Muscle of leg (tissue), 11 donors: ENCODE data around the gene RPS10. TPM values are rescaled to one million over a fixed set of nuclear protein-coding genes. Genes with fewer than 3 reads are reported as not detected.

Experiments
- DNase-seq: peaks from one replicate; pipeline ENCODE4 v3.0.0; 2013
- H3K27ac ChIP-seq: one replicate; pipeline ENCODE4 v1.5.1; 2013; ENCODE audit warnings: mild to moderate bottlenecking, low read length, control low read depth
- H3K27me3 ChIP-seq: one replicate; pipeline ENCODE4 v1.6.1; 2013; ENCODE audit warnings: low read length; ENCODE audit not compliant: control insufficient read depth, insufficient read depth
- H3K36me3 ChIP-seq: one replicate; pipeline ENCODE4 v1.6.1; 2013; ENCODE audit warnings: low read length; ENCODE audit not compliant: control insufficient read depth, insufficient read depth
- H3K4me1 ChIP-seq: one replicate; pipeline ENCODE4 v1.6.1; 2013; ENCODE audit warnings: low read length; ENCODE audit not compliant: control insufficient read depth, insufficient read depth
- H3K4me3 ChIP-seq: one replicate; pipeline ENCODE4 v1.5.1; 2013; ENCODE audit warnings: low read length, control low read depth
- H3K9me3 ChIP-seq: replicated peaks from 2 replicates; pipeline ENCODE4 v1.6.1; 2013; ENCODE audit warnings: low read depth, low read length; ENCODE audit not compliant: control insufficient read depth
- WGBS: methylation state at CpG from one replicate; pipeline ENCODE4 v1.1.5; 2013; ENCODE audit warnings: missing lambda C conversion rate; ENCODE audit not compliant: insufficient coverage; 5-methylcytosine and 5-hydroxymethylcytosine counted together
- polyA plus RNA-seq, 8 donors: library from polyadenylated mRNA; unstranded; fragments of 120-200 nt; gene quantifications; one replicate each; pipeline versions ENCODE4 v1.2.1 to v1.2.3, GENCODE V29; 2013; ENCODE audit warnings: inconsistent platforms in 1 of 8, low replicate concordance in 1 of 8; ENCODE audit not compliant: insufficient read length in 8 of 8, insufficient read depth in 1 of 8
- total RNA-seq: library from RNA; stranded (reverse); fragments of 120-200 nt; gene quantifications from one replicate; pipeline ENCODE4 v1.2.4, GENCODE V29; 2013

The RPS10 gene
- total and polyA plus RNA-seq, 9 donors: 1,692 to 3,799 (median 1,893) TPM

DNA sequence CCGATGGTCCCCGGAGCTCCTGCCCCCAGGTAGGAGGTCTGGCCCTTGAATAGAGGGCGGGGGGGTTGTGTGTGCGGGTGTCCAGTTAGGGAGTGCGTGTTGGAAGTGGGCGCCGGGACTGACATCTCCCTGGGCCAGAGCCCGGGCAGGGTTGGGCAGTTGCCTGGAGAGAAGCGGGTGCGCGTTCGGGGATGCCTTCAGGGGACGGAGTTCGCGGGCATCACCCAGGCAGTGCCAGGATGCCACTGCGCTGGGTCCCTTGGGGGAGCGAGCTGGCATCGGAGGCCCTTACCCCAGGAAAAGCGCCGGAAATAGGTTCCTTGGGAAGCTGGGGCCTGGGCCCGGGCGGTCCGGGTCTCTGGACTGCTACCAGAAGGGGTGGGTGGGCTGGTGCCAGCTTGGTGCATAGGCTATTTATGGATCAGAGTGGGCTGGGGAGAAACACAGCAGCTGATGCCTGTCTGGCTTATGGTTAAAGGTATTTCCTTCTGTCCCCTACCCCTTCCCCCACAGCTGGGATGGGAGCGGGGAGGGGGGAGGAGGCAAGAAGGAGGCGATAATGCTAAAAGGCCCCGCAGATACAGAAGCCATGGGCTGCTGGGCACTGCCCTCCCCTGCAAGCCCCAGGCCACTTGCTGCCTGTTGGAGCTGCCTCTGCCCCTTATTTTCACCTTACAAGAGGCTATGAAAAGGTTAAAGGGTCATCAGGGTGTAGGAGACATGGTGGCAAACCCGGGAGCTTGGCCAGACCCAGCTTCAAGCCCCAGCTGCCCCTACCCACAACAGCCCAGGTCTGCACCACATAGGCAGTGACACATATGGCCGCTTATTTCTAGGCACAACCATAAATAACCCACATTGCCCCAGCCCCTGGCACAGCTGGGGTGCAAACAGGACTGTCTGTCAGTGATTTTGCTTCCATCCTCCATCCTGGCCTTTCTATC is 40.6 kb upstream of the RPS10 start:
- H3K9me3 ChIP-seq: no peaks in the 10 kb centered on the region
- no peak for DNase-seq
- H3K4me3 ChIP-seq: no peak overlapping the region
- peaks cover 17% of the 10 kb centered on the region for H3K4me1 ChIP-seq
- H3K27me3 ChIP-seq: peaks cover 33% of the 10 kb centered on the region
- no peak overlapping the region for H3K27ac ChIP-seq
- 18% methylated on average over 22 of the region's 28 CpGs for WGBS
- H3K36me3 ChIP-seq: no peaks in the 10 kb centered on the region

DNA sequence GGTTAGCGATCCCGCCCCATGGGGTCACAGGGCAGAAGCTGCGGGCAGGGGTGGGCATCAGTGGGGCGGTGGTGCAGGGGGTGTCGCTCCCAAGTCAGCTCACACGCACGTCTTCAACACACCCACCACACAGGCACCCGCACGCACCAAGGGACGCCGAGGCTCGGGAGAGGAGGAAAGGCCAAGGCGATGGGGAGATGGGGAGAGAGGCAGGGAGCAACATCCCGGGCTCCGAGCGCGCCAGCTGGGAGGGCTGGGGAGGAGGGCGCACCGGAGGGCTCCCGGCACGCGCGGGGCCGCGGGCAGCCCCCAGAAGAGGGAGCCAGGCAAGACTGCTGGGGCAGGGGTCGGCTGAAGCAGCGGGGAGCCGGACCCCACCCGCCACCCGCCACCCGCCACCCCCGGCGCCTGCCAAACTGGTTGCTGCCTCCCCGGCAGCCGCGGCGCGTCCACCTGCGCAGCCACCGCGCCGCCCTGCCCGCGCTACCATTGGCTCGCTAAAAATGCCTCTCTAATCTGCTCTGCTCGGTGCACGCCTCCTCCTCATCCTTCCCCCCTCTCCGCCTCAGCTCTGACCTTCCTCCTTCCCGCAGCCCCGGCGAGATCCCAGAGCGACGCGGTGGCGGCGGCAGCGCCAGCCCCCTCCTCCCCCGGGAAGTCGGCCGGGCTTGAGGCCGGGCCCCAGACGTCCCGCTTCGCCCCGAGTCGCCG is 39.8 kb upstream of the RPS10 start, which contains the start of gene PACSIN1:
TSS of gene PACSIN1 (plus strand) at position 546 of the 711 bp plus-strand sequence. CDS start 60,230 bp downstream, outside the sequence.
- Histone ChIP-seq H3K27me3 (peaks cover 33% of the 10 kb centered on the region), H3K36me3 (no peaks in the 10 kb centered on the region), H3K4me1 (peaks cover 17% of the 10 kb centered on the region), H3K4me3 (peak within 1 kb of the TSS; percentile 13), H3K9me3 (no peaks in the 10 kb centered on the region), H3K27ac (no peak within 1 kb of the TSS)
- no peak for DNase-seq
- WGBS: under 1% methylated on average over 41 of the region's 67 CpGs

DNA sequence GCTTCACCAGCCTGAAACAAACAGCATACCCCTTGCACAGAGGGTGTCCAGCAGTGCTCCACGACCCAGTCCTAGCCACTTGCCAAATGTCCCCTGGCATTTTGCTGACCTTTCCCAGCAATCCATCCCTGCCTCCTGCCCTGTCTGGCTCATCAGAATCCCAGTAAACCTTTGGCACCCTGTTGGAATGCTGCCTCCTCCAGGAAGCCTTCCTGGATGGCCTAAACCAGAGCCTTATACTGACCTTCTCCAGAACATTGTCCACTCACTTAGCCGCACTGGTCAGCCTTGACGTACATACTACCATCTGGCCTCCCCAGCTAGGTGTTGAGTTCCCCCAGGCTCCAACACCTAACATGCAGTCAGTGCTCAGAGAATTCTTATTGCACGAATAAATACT is 38.0 kb upstream of the RPS10 start:
- DNase-seq: no peak
- Histone ChIP-seq H3K27me3 (peaks cover 33% of the 10 kb centered on the region), H3K9me3 (no peaks in the 10 kb centered on the region), H3K27ac (no peak overlapping the region), H3K4me1 (peaks cover 17% of the 10 kb centered on the region), H3K4me3 (no peak overlapping the region), H3K36me3 (no peaks in the 10 kb centered on the region)
- 71% methylated on average over 3 of the region's 4 CpGs for WGBS

DNA sequence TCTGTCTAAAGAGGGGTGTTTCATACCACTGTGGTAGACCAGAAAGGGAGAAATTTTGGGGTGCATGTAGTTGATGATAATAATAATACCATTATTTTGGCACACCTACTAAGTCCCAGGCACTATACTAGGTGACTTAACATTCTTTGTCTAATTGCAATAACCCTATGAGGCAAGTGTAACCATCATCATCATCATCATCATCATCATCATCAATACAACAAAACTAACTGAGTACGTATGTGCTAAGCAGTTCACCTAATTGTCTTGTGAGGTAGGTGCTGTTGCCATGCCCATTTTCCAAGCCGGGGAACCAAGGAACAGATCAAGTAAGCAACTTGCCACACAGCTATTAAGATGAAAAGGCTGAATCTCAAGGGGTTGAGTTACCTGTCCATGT is 37.4 kb upstream of the RPS10 start:
- Histone ChIP-seq H3K36me3 (no peaks in the 10 kb centered on the region), H3K4me1 (peaks cover 17% of the 10 kb centered on the region), H3K27ac (no peak overlapping the region), H3K4me3 (no peak overlapping the region), H3K9me3 (no peaks in the 10 kb centered on the region), H3K27me3 (peaks cover 33% of the 10 kb centered on the region)
- DNase-seq: no peak
- WGBS: no CpG with 5 or more reads among the region's 2 CpGs

GRCh38 chr6:34462551-34462971 is 36.7 kb upstream of the RPS10 start:
- no peak for DNase-seq
- no peaks in the 10 kb centered on the region for H3K36me3 ChIP-seq
- peaks cover 33% of the 10 kb centered on the region for H3K27me3 ChIP-seq
- H3K9me3 ChIP-seq: no peaks in the 10 kb centered on the region
- H3K27ac ChIP-seq: no peak overlapping the region
- WGBS: 15% methylated on average over 2 of the region's 6 CpGs
- H3K4me1 ChIP-seq: peaks cover 17% of the 10 kb centered on the region
- H3K4me3 ChIP-seq: no peak overlapping the region

DNA sequence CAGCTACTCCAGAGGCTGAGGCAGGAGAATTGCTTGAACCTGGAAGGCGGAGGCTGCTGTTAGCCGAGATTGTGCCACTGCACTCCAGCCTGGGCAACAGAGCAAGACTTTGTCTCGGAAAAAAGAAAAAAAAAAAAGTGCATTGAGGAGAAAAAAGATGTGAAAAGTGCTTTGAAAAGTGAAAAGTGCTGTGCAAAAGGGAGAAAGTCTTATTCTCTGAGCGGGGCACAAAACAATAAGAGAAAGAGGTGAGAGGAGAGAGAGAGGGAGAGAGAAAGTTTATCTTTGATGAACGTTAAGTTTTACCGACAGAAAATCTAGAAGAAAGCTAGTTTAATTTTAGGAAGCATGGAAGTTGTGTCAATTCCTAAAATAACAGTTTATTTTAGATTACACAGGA is 36.1 kb upstream of the RPS10 start:
- no peaks in the 10 kb centered on the region for H3K9me3 ChIP-seq
- H3K4me3 ChIP-seq: no peak overlapping the region
- no peaks in the 10 kb centered on the region for H3K36me3 ChIP-seq
- peaks cover 32% of the 10 kb centered on the region for H3K27me3 ChIP-seq
- DNase-seq: no peak
- 73% methylated on average over 4 of the region's 6 CpGs for WGBS
- no peak overlapping the region for H3K27ac ChIP-seq
- H3K4me1 ChIP-seq: peaks cover 17% of the 10 kb centered on the region

DNA sequence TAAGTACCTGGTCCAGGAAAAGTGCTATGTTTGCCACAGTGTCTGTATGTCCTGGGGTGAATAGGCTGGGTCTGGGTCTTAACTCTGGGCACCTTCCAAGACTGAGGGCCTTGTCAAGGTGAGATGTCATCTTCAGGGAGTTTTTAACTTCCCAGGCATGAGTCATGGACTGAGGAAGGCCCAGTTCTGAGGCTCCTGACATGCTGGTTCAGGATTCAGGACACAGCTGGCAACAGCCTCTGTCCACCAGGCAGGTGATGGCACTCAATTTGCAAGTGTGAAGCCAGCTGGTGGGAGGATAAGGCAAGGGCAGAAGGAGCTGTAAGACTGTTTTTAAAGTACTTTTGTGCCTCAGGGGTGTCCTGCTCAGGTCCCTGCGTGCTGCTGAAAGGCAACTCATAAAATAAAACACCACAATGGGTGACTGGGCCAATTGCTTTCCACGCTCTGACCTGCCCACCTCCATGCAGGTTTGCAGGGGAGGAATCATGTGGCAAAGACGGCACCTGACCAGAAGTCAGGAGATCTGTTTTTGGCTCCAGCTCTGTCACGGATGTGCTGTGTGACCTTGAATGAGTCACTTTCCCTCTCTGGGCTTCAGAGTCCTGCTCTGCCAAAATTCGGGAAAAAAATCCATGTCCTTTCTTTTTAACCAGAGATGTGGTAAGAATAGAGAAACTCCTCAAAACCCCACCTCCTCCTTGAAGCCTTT is 35.1 kb upstream of the RPS10 start:
- no peaks in the 10 kb centered on the region for H3K36me3 ChIP-seq
- H3K9me3 ChIP-seq: no peaks in the 10 kb centered on the region
- WGBS: 78% methylated on average over 3 of the region's 5 CpGs
- H3K4me1 ChIP-seq: peaks cover 8% of the 10 kb centered on the region
- no peak overlapping the region for H3K27ac ChIP-seq
- peaks cover 22% of the 10 kb centered on the region for H3K27me3 ChIP-seq
- no peak overlapping the region for H3K4me3 ChIP-seq
- no peak for DNase-seq

GRCh38 chr6:34459899-34460593 is 34.2 kb upstream of the RPS10 start:
- WGBS: no CpG with 5 or more reads among the region's 6 CpGs
- Histone ChIP-seq H3K36me3 (no peaks in the 10 kb centered on the region), H3K9me3 (no peaks in the 10 kb centered on the region), H3K27me3 (peaks cover 14% of the 10 kb centered on the region), H3K4me3 (no peak overlapping the region), H3K4me1 (peaks cover 2% of the 10 kb centered on the region), H3K27ac (no peak overlapping the region)
- DNase-seq: peak; percentile 35

- Histone ChIP-seq H3K9me3 (no peaks in the 10 kb centered on the region), H3K27ac (no peak overlapping the region), H3K27me3 (peaks cover 2% of the 10 kb centered on the region), H3K36me3 (no peaks in the 10 kb centered on the region), H3K4me1 (peaks cover 2% of the 10 kb centered on the region), H3K4me3 (no peak overlapping the region)
- WGBS: 59% methylated on average over 9 of the region's 14 CpGs
- no peak for DNase-seq
These were observed 32.2 kb upstream of the RPS10 start for GRCh38 chr6:34457742-34458735.
